ENCODE data around the gene ATP13A1. TPM values are rescaled to one million over a fixed set of nuclear protein-coding genes. Genes with fewer than 3 reads are reported as not detected.

Gene ATP13A1
- total and polyA plus RNA-seq, 2 donors (not counting 3 experiments of a cell fraction or from before 2014, with no cell fraction given), result 36.9 to 48.7 TPM

GRCh38 chr19:19662871-19663255 is 613 bp downstream of the ATP13A1 start:
- dilution Hi-C loops (cut with MboI; ENCODE audit: extremely low pct_ligation_motif_present, low sequenced_read_pairs), result no loop called here
- intact Hi-C loops (cut with micrococcal nuclease), result loop anchor here (1.0 to 10.0 kb wide), 3 partner anchors 113 to 242 kb away; partner anchors contain the start of gene ZNF93

More at GRCh38 chr19:19662871-19663255, 613 bp downstream of the ATP13A1 start:
- H2AFZ ChIP-seq (ENCODE audit: low read depth, low read length), result peak overlapping the region; percentile 67
- TF ChIP-seq JUN (IDR thresholded peaks at IDR 0.05; ENCODE audit: borderline replicate concordance, insufficient read depth, insufficient read length, low read depth) (no peak), MYC (IDR thresholded peaks at IDR 0.05; ENCODE audit: low read depth, low read length) (no peak), GATA2 (IDR thresholded peaks at IDR 0.05; ENCODE audit: insufficient read depth, insufficient read length, low read depth, low read length) (no peak), POLR2AphosphoS5 (IDR thresholded peaks at IDR 0.05; ENCODE audit: insufficient read depth, low read depth, low read length) (no peak), FOS (IDR thresholded peaks at IDR 0.05; ENCODE audit: borderline replicate concordance, insufficient read depth, low read length) (no peak), POLR2A (IDR thresholded peaks at IDR 0.05; ENCODE audit: low read depth, low read length) (no peak), EZH2 (IDR thresholded peaks at IDR 0.05; ENCODE audit: borderline replicate concordance, low read depth, low read length, severe bottlenecking) (no peak)
- TF ChIP-seq, protein P1, sequence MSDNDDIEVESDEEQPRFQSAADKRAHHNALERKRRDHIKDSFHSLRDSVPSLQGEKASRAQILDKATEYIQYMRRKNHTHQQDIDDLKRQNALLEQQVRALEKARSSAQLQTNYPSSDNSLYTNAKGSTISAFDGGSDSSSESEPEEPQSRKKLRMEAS (IDR thresholded peaks at IDR 0.05; ENCODE audit: insufficient read depth, insufficient read length), result no peak
- TF ChIP-seq, protein P2, sequence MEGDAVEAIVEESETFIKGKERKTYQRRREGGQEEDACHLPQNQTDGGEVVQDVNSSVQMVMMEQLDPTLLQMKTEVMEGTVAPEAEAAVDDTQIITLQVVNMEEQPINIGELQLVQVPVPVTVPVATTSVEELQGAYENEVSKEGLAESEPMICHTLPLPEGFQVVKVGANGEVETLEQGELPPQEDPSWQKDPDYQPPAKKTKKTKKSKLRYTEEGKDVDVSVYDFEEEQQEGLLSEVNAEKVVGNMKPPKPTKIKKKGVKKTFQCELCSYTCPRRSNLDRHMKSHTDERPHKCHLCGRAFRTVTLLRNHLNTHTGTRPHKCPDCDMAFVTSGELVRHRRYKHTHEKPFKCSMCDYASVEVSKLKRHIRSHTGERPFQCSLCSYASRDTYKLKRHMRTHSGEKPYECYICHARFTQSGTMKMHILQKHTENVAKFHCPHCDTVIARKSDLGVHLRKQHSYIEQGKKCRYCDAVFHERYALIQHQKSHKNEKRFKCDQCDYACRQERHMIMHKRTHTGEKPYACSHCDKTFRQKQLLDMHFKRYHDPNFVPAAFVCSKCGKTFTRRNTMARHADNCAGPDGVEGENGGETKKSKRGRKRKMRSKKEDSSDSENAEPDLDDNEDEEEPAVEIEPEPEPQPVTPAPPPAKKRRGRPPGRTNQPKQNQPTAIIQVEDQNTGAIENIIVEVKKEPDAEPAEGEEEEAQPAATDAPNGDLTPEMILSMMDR (IDR thresholded peaks at IDR 0.05; ENCODE audit: extremely low read depth in 1 of 2, insufficient read depth in 1 of 2, low read depth in 1 of 2, low read length in 2 of 2), result no peak
- POLR2A ChIA-PET, result no interaction called here
- H3K4me2 ChIP-seq (ENCODE audit: insufficient read depth, low read length), result peak overlapping the region; percentile 76
- H3K9me3 ChIP-seq (replicated peaks; ENCODE audit: control insufficient read depth, insufficient read depth, low read length), result no peaks in the 10 kb centered on the region
- DNase-seq (ENCODE audit: low read depth, low spot score) (no peak), FAIRE-seq (no peak)
- CTCF ChIA-PET, result interaction anchor here (1.1 to 1.7 kb wide), 2 partner anchors 9 to 12 kb away, joined by 3 to 6 read pairs; no protein-coding TSS in a partner anchor
- peaks cover 22% of the 10 kb centered on the region for H3K79me2 ChIP-seq (ENCODE audit: control insufficient read depth, insufficient read depth, low read length)
- H4K20me1 ChIP-seq (replicated peaks; ENCODE audit: control insufficient read depth, extremely low read depth, insufficient read depth, low read length), result no peaks in the 10 kb centered on the region
- H3K27me3 ChIP-seq (ENCODE audit: control insufficient read depth in 2 of 2, insufficient read depth in 2 of 2, low read length in 2 of 2), result no peaks in the 10 kb centered on the region
- H3K4me1 ChIP-seq (ENCODE audit: control insufficient read depth, extremely low read depth, insufficient read depth, low read length), result peaks cover 3% of the 10 kb centered on the region
- H3K9ac ChIP-seq (replicated peaks; ENCODE audit: extremely low read depth, insufficient read depth, low read length), result peak overlapping the region; percentile 84
- H3K36me3 ChIP-seq (ENCODE audit: control insufficient read depth in 2 of 2, extremely low read depth in 1 of 2, insufficient read depth in 2 of 2, low read length in 2 of 2), result peaks cover 5 to 10% of the 10 kb centered on the region in 2 experiments
- no TSS peak for BruUV-seq (replicated peaks)
- peak overlapping the region; percentile 3 to 57 (median 56) for H3K4me3 ChIP-seq (replicated peaks in 1 of 3; ENCODE audit: insufficient read depth in 1 of 3, low read depth in 1 of 3, low read length in 3 of 3)
- H3K9me1 ChIP-seq (replicated peaks; ENCODE audit: control insufficient read depth, extremely low read depth, insufficient read depth, low read length), result no peaks in the 10 kb centered on the region
- H3K27ac ChIP-seq (ENCODE audit: insufficient read depth, low read depth, low read length), result peak overlapping the region; percentile 77
